HEK293 (cell line): Measurements from ENCODE around the gene CACNA1C.

Experiments
- ATF2 ChIP-seq: fragments of 450-650 bp; formaldehyde crosslinking; IDR thresholded peaks from 2 replicates; pipeline ENCODE4 v1.5.1; 2016; ENCODE audit warnings: missing biosample characterization, missing genetic modification characterization, low read depth
- CTCF ChIP-seq: fragments of 450-650 bp; formaldehyde crosslinking; IDR thresholded peaks from 2 replicates; pipeline ENCODE4 v1.5.1; 2016; ENCODE audit warnings: missing biosample characterization, missing genetic modification characterization
- KLF8 ChIP-seq: fragments of 450-650 bp; formaldehyde crosslinking; IDR thresholded peaks from 2 replicates; pipeline ENCODE4 v1.5.1; 2016; ENCODE audit warnings: missing biosample characterization, missing genetic modification characterization
- REST ChIP-seq: fragments of 450-650 bp; formaldehyde crosslinking; IDR thresholded peaks from 2 replicates; pipeline ENCODE4 v1.5.1; 2016; ENCODE audit warnings: missing biosample characterization, missing genetic modification characterization
- SCRT1 ChIP-seq: fragments of 450-650 bp; formaldehyde crosslinking; IDR thresholded peaks from 2 replicates; pipeline ENCODE4 v1.5.1; 2016; ENCODE audit warnings: missing biosample characterization, missing genetic modification characterization, borderline replicate concordance
- ZBTB1 ChIP-seq: fragments of 450-650 bp; formaldehyde crosslinking; IDR thresholded peaks from 2 replicates; pipeline ENCODE4 v1.5.1; 2016; ENCODE audit warnings: missing biosample characterization, missing genetic modification characterization
- ZBTB8A ChIP-seq: fragments of 450-650 bp; formaldehyde crosslinking; IDR thresholded peaks from 2 replicates; pipeline ENCODE4 v1.5.1; 2016; ENCODE audit warnings: missing biosample characterization, missing genetic modification characterization
- ZFP69B ChIP-seq: fragments of 450-650 bp; formaldehyde crosslinking; IDR thresholded peaks from 2 replicates; pipeline ENCODE4 v1.5.1; 2016; ENCODE audit warnings: missing biosample characterization, missing genetic modification characterization
- ZNF10 ChIP-seq: fragments of 450-650 bp; formaldehyde crosslinking; IDR thresholded peaks from 2 replicates; pipeline ENCODE4 v1.5.1; 2017; ENCODE audit warnings: missing biosample characterization, missing genetic modification characterization
- ZNF132 ChIP-seq: fragments of 450-650 bp; formaldehyde crosslinking; IDR thresholded peaks from 2 replicates; pipeline ENCODE4 v1.5.1; 2017; ENCODE audit warnings: missing biosample characterization, missing genetic modification characterization, borderline replicate concordance
- ZNF221 ChIP-seq: fragments of 450-650 bp; formaldehyde crosslinking; IDR thresholded peaks from 2 replicates; pipeline ENCODE4 v1.5.1; 2017; ENCODE audit warnings: missing biosample characterization, missing genetic modification characterization, borderline replicate concordance
- ZNF23 ChIP-seq: fragments of 450-650 bp; formaldehyde crosslinking; IDR thresholded peaks from 2 replicates; pipeline ENCODE4 v1.5.1; 2016; ENCODE audit warnings: missing biosample characterization, missing genetic modification characterization, borderline replicate concordance
- ZNF366 ChIP-seq: fragments of 450-650 bp; formaldehyde crosslinking; conservative IDR thresholded peaks from 2 replicates; pipeline ENCODE4 v1.5.1; 2016; ENCODE audit warnings: missing biosample characterization, missing genetic modification characterization
- ZNF621 ChIP-seq: fragments of 450-650 bp; formaldehyde crosslinking; IDR thresholded peaks from 2 replicates; pipeline ENCODE4 v1.5.1; 2017; ENCODE audit warnings: missing biosample characterization, missing genetic modification characterization

GRCh38 chr12:2536724-2537123 lies 483.9 kb downstream of the CACNA1C start:
- no peak for TF ChIP-seq REST (tag by site-specific recombination)
- TF ChIP-seq ZNF366 (tag by site-specific recombination): no peak
- TF ChIP-seq CTCF (tag by site-specific recombination): no peak
- no peak for TF ChIP-seq ZNF221
- TF ChIP-seq ZBTB8A (tag by site-specific recombination): no peak
- no peak for TF ChIP-seq ZFP69B (tag by site-specific recombination)
- no peak for TF ChIP-seq ZNF621 (tag by site-specific recombination)
- no peak for TF ChIP-seq ZNF23
- no peak for TF ChIP-seq ZNF10 (tag by site-specific recombination)
- TF ChIP-seq ZNF132 (tag by site-specific recombination): no peak
- TF ChIP-seq ZBTB1: no peak
- TF ChIP-seq ATF2 (tag by site-specific recombination): peak; percentile 63
- TF ChIP-seq SCRT1 (tag by site-specific recombination): no peak
- TF ChIP-seq KLF8 (tag by site-specific recombination): no peak
